Measurements from ENCODE around the gene AP2A2. TPM values are rescaled to one million over a fixed set of nuclear protein-coding genes. Genes with fewer than 3 reads are reported as not detected.

Gene AP2A2
- total RNA-seq, 1 donor from 2014 or later, result 100 TPM

- no peak for DNase-seq (ENCODE audit: low spot score)
Measured at GRCh38 chr11:924406-925157, 1.1 kb upstream of the AP2A2 start.

DNA sequence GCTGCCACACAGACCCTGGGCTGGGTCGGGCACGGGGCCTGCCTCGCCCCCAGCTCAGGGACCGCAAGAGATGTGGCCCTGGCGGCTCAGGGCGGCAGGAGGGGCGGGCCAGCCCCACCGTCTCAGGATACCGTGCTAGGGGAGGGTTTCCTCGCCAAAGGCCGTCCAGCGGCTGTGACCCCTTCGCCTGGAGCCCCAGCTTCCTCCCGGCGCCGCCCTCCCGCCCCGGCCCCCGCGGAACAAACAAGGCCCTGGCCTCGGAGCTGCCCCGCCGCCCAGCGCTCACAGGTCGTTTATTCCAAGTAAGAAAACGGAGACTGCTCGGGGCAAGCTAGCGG is 543 bp upstream of the AP2A2 start:
- no peak for DNase-seq (ENCODE audit: low spot score)

DNA sequence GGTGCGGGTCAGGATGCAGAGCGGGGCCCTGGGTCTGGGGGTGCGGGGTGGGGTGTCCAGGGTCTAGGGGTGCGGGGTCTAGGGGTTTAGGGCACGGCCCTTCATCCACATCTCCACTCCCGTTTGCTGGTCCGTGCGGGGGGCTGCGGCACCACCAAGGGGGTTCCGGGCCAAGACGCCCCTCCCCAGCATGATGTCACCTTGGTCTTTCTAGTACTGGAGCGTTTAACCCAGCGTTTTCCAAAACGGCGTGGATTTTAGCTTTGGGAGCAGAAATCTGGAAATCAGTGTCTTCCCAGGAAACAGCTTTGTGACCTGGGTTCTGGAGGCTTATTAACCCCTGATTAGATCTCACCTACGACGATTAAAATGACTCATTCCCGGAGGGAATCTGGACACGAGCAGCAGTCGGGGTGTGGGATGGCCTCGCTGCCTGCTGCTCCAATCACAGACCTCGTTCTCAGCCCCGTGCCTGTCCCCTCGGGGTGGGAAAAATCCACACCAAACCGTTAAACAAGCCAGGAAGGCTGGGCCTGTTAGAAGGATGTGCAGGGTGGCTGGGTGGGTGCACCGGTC is 759 bp downstream of the AP2A2 start:
- DNase-seq (ENCODE audit: low spot score), result no peak

- no peak for DNase-seq (ENCODE audit: low spot score)
Measured at GRCh38 chr11:927871-928270, 2.2 kb downstream of the AP2A2 start.

DNA sequence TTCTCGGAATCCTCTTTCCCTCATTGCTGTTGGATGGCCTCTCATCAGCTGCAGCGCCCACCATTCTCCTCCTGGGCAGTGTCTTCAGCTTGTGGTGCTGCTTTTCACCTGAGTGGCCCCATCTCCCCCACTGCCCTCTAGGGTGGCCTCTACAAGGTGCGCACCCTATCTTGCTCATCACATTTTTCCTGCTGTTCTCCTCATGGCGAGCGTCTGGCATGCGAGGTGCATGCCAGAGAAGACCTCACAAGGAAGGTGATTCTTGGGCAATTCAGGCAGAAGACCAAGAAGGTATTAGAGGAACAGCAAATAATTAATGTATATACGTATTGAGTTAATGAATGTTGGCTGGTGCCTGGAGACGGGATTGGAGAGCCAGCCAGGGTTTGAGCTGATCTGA is 3.1 kb downstream of the AP2A2 start:
- DNase-seq (ENCODE audit: low spot score), result no peak

GRCh38 chr11:929405-929804 is 3.7 kb downstream of the AP2A2 start:
- DNase-seq (ENCODE audit: low spot score), result no peak

- no peak for DNase-seq (ENCODE audit: low spot score)
Measured at GRCh38 chr11:931385-931784, 5.7 kb downstream of the AP2A2 start.

- DNase-seq (ENCODE audit: low spot score), result no peak
Measured at GRCh38 chr11:932435-932834, 6.8 kb downstream of the AP2A2 start.

DNA sequence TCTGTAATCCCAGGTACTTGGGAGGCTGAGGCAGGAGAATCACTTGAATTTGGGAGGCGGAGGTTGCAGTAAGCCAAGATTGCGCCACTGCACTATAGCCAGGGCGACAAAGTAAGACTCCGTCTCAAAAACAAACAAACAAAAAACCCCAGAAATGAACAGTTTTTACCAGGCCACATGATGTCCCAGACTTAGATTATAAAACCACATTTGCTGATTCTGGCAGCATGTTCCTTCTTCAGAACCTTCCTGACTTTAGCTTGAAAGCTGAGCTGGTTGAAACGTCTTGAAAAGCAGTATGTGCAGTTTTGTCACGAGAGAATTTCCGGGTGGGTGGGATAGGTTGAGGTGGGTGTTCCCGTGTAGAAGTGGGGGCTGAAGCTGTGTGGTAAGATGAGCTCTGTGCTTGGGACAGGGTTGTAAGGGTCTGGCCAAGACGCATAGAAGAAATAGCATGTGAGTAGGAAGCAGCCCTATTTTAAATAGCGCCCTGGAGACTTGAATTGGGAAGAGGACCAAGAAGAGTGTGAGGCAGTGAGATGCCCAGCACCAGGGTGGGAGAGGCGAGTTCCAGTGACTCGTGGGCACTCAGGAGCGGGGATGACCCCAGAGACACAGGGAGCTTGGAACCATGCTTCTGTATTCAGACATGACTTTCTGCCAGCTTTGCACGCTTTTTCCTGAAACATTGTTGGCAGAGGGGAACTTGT is 7.6 kb downstream of the AP2A2 start:
- DNase-seq (ENCODE audit: low spot score), result no peak

DNA sequence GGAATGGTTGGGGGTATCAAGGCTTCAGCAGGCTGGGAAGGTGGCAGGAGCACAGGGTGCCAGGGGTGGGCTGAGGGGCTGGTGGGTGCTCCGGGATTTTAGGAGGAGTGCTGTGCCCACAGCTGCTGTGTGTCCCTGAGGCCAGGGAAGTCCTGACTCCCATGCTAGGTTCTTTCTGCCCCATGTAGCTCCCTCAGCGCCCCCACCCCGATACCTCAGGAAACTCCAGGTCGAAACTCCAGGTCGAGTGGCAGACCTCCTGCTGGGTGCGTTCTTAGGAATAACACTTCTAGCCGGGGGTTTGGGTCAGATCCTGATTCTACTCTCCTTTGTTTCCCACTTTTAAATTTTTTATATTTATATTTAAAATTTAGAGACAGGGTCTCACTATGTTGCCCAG is 8.3 kb downstream of the AP2A2 start:
- DNase-seq (ENCODE audit: low spot score), result no peak

DNA sequence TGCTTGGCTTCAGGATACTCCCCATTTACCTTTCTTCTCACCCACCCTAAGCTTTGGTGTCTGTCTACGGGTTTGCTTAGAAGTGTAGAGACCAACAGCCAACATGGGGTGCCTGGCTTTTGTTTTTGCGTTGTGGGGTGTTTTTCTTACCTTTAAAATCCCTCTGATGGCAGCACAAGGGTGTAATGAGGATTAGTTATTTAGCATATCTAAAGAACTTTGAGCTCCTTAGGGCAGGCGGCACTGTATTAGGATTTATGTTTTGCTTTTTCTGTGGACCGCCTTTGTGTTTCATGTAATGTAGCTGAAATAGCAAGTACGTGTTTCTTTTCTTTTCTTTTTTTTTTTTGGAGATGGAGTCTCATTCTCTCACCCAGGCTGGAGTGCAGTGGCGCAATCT is 8.9 kb downstream of the AP2A2 start:
- DNase-seq (ENCODE audit: low spot score), result no peak

DNA sequence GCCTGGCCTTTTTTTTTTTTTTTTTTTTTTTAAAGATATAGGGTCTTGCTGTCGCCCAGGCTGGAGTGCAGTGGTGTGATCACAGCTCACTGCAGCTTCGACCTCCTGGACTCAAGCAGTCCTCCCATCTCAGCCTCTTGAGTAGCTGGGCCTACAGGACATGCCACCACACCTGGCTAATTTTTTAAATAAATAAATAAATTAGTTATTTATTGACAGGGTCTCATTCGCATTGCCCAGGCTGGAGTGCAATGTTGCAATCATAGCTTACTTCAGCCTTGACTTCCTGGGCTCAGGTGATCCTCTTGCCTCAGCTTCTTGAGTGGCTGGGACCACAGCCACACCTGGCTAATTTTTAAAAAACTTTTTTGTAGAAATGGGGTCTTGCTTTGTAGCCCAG is 10.5 kb downstream of the AP2A2 start:
- DNase-seq (ENCODE audit: low spot score), result no peak

- DNase-seq (ENCODE audit: low spot score), result no peak
Measured at GRCh38 chr11:937841-938261, 12.2 kb downstream of the AP2A2 start.

- no peak for DNase-seq (ENCODE audit: low spot score)
Measured at GRCh38 chr11:940496-941135, 14.9 kb downstream of the AP2A2 start.

GRCh38 chr11:942823-943222 is 17.2 kb downstream of the AP2A2 start:
- DNase-seq (ENCODE audit: low spot score), result no peak

DNA sequence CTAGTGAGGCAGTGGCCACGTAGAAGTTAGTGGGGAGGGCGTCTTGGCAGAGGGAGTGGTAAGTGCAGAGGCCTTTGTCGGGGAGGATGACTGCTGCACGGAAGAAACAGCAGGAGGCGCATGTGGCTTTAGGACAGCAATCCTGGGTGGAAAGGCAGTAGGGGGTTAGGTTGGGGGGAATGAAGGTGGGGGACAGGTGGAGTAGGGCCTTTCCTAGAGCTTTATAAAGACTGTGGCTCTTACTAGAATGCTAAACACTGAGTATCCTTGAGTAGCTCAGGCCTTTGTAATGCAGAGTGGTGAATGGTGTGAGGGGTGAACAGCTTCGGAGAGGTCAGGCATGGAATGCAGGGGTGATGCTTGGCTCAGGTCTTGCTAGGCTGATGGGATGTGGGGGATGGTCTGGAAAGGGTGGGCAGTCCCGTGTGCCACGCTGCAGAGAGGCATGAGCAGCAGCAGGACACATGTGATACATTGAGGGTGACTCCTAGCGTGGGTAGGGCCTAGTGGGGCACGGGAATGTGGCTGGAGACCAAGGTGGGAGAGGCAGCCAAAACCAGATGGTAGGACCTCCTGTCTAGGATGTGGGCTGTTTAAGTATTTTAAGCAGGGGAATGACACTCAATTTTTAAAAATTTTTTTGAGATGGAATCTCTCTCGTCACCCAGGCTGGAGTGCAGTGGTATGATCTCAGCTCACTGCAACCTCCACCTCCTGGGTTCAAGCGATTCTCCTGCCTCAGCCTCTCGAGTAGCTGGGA is 19.2 kb downstream of the AP2A2 start:
- DNase-seq (ENCODE audit: low spot score), result no peak

DNA sequence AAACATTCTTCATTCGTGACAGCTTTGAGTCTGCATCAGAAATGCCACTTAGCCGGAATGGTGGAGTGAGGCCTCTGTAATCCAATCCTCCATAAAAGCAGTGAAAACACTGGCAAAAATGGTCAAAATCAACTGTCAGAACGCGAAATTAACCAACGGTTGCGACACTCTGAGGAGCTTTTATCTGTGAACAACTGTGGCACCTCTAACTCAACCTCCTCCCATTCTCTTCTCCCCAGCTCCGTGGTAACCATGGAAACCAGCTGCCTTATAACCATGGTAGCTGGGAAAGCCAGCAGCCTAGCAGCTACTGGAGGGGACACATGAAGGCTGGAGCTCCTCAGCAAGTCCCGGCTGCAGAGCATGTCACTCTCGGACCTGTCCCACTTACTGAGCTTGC is 20.3 kb downstream of the AP2A2 start:
- no peak for DNase-seq (ENCODE audit: low spot score)

DNA sequence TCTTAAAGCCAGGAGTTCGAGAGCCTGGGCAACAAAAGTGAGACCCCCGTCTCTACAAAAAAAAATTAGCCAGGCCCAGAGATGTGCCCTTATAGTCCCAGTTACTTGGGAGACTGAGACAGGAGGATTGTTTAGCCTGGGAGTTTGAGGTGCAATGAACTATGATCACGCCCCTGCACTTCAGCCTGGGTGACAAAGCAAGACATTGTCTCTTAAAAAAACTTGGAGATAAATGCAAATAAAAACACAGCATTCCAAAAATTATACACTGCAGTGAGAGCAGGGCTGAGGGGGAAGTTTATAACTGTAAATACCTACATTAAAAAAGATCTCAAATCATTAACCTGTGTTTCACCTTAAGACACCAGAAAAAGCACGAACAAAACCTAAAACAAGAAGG is 22.1 kb downstream of the AP2A2 start:
- no peak for DNase-seq (ENCODE audit: low spot score)

DNA sequence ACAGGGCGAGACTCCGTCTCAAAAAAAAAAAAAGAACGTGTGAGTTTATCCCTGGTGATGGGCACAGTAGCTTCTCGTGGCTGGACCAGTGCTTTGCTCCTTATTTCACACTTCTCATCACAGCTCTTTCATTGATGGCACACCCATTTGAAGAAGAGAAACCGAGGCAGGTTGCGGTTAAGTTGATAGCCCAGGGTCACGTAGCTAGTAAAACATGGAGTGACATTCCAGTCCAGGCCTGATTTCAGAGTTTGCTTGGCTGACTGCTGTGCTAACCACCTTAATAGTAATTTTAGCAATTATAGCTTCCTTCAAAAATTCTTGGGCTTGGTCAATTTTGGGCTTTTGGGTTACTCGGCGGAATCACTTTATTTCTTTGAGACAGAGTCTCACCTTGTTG is 25.8 kb downstream of the AP2A2 start:
- no peak for DNase-seq (ENCODE audit: low spot score)

GRCh38 chr11:952406-953385 is 27.0 kb downstream of the AP2A2 start:
- no peak for DNase-seq (ENCODE audit: low spot score)

DNA sequence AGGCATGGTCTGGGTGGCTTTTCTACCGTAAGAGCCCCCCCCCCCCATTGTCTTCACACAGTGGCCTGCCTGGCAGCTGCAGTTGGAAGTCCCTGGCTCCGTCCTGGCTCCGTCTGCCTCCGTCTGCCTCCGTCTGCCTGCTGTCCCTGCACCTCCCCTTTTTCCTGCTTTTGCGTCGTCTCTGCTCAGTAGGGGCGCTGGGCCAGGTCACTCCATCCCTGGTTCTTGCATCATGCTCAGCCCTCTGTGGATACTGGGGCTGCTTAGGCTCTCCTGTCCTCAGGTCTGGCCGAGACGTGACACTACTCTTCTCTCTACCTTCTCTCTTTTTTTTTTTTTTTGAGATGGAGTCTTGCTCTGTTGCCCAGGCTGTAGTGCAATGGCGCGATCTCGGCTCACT is 27.8 kb downstream of the AP2A2 start:
- DNase-seq (ENCODE audit: low spot score), result no peak
